Measurements from ENCODE around the gene TDP2.

- TF ChIP-seq EZH2 (IDR thresholded peaks at IDR 0.05; ENCODE audit: borderline replicate concordance, insufficient read depth, low read depth, low read length, poor library complexity, severe bottlenecking) (no peak), CTCF (IDR thresholded peaks at IDR 0.05) (no peak)
Measured at GRCh38 chr6:24646771-24647170, 19.9 kb downstream of the TDP2 start.

All from B cell (primary cell).